PC-3 (cell line): ENCODE results near the gene PSTPIP2. TPM values are rescaled to one million over a fixed set of nuclear protein-coding genes. Genes with fewer than 3 reads are reported as not detected.

ENCODE experiments used
- ATAC-seq: fragments of 200-7000 bp; cut with Tn5 transposase; 2 replicates; pipeline ENCODE4 v1.9.1; 2020; ENCODE audit warnings: mild to moderate bottlenecking, moderate library complexity
- BruUV-seq: library from RNA; stranded (reverse); fragments of 400-500 nt; replicated peaks from 2 replicates; lab custom pipeline; 2021; lab: Mats Ljungman, UMichigan
- CTCF ChIA-PET: fragments of 300-600 bp; sonication (Branson Sonifier 250); formaldehyde crosslinking; loops from one replicate; lab custom pipeline; 2022; ENCODE audit warnings: antibody characterized with exemption; lab: Charles Lee
- POLR2A ChIA-PET: fragments of 300-600 bp; sonication (Branson Sonifier 250); formaldehyde crosslinking; loops from one replicate; lab custom pipeline; 2022; ENCODE audit warnings: antibody characterized with exemption; ENCODE audit not compliant: unreplicated experiment; lab: Charles Lee
- DNase-seq: peaks from one replicate; pipeline ENCODE4 v3.0.0-alpha.2; 2015
- H2AFZ ChIP-seq: fragments of 300-600 bp; sonication (generic); 2 replicates; pipeline ENCODE4 v1.6.0; 2016; ENCODE audit warnings: antibody characterized with exemption, low read length
- H3F3A ChIP-seq: fragments of 300-600 bp; sonication (generic); one replicate; pipeline ENCODE4 v1.6.0; 2017; ENCODE audit warnings: antibody characterized with exemption, low read length, control low read depth, mild to moderate bottlenecking; ENCODE audit not compliant: unreplicated experiment
- H3K27ac ChIP-seq: fragments of 300-600 bp; sonication (generic); 2 replicates; pipeline ENCODE4 v1.5.1; 2016; ENCODE audit warnings: mild to moderate bottlenecking, low read length
- H3K27me3 ChIP-seq: fragments of 300-600 bp; sonication (generic); 2 replicates; pipeline ENCODE4 v1.6.1; 2016; ENCODE audit warnings: low read length, mixed read lengths
- H3K36me3 ChIP-seq: fragments of 300-600 bp; sonication (generic); 2 replicates; pipeline ENCODE4 v1.6.1; 2016; ENCODE audit warnings: low read depth, mixed run types, low read length, mixed read lengths
- H3K4me1 ChIP-seq: fragments of 300-600 bp; sonication (generic); 2 replicates; pipeline ENCODE4 v1.5.1; 2016; ENCODE audit warnings: low read length; ENCODE audit not compliant: insufficient read depth
- H3K4me2 ChIP-seq: fragments of 300-600 bp; sonication (generic); 2 replicates; pipeline ENCODE4 v1.6.0; 2016; ENCODE audit warnings: low read length
- H3K4me3 ChIP-seq: fragments of 300-600 bp; sonication (generic); 2 replicates; pipeline ENCODE4 v1.5.1; 2016; ENCODE audit warnings: mild to moderate bottlenecking, low read length, mixed read lengths
- H3K79me2 ChIP-seq: fragments of 300-600 bp; sonication (generic); 2 replicates; pipeline ENCODE4 v1.6.1; 2017; ENCODE audit warnings: low read length, mixed read lengths
- H3K9ac ChIP-seq: fragments of 300-600 bp; sonication (generic); 2 replicates; pipeline ENCODE4 v1.6.0; 2016; ENCODE audit warnings: mild to moderate bottlenecking, low read length
- H3K9me2 ChIP-seq: fragments of 300-600 bp; sonication (generic); replicated peaks from 2 replicates; pipeline ENCODE4 v1.6.1; 2016; ENCODE audit warnings: mixed run types, low read length, mixed read lengths
- H3K9me3 ChIP-seq: fragments of 300-600 bp; sonication (generic); 2 replicates; pipeline ENCODE4 v1.6.1; 2016; ENCODE audit warnings: low read length, mixed read lengths
- H4K20me1 ChIP-seq: fragments of 300-600 bp; sonication (generic); 2 replicates; pipeline ENCODE4 v1.6.1; 2016; ENCODE audit warnings: low read length, mixed read lengths
- CTCF ChIP-seq: fragments of 300-600 bp; sonication (generic); conservative IDR thresholded peaks from 2 replicates; pipeline ENCODE4 v1.5.1; 2017; ENCODE audit warnings: antibody characterized with exemption, low read depth, mild to moderate bottlenecking, low read length
- EZH2 ChIP-seq: fragments of 300-600 bp; sonication (generic); IDR thresholded peaks from one replicate; pipeline ENCODE4 v1.6.1; 2017; ENCODE audit warnings: antibody characterized with exemption, mild to moderate bottlenecking, low read length; ENCODE audit not compliant: unreplicated experiment
- EZH2phosphoT487 ChIP-seq: fragments of 300-600 bp; sonication (generic); IDR thresholded peaks from 2 replicates; pipeline ENCODE4 v1.6.1; 2018; ENCODE audit warnings: mild to moderate bottlenecking, antibody characterized with exemption, low read length, borderline replicate concordance
- intact Hi-C: fragments of 100-400 bp; cut with micrococcal nuclease; formaldehyde crosslinking; loops from 2 replicates; pipeline ENCODE4 v1.9.0; 2023
- total RNA-seq: library from RNA; depleted of rRNA; stranded (reverse); fragments of >200 nt; gene quantifications from 2 replicates; pipeline ENCODE4 v1.2.3, GENCODE V29; 2014

PSTPIP2 gene
- total RNA-seq, 1 experiment from 2014 or later = 0.11 TPM

- Histone ChIP-seq H3K9me3 (no peaks in the 10 kb centered on the region), H3K36me3 (peaks cover 26% of the 10 kb centered on the region; the same call in 1 of the 2 replicates), H3K4me1 (no peaks in the 10 kb centered on the region), H3K9ac (no peak overlapping the region), H3K27ac (no peak overlapping the region), H3K9me2 (no peaks in the 10 kb centered on the region), H3K4me3 (no peak overlapping the region), H3K4me2 (no peak overlapping the region), H3K79me2 (no peaks in the 10 kb centered on the region), H3F3A (no peaks in the 10 kb centered on the region), H4K20me1 (no peaks in the 10 kb centered on the region), H2AFZ (no peak overlapping the region), H3K27me3 (no peaks in the 10 kb centered on the region)
- no peak for TF ChIP-seq EZH2
- no peak for TF ChIP-seq CTCF
- TF ChIP-seq EZH2phosphoT487 = no peak
- ChIA-PET CTCF (no interaction called here), POLR2A (no interaction called here)
- ATAC-seq = no peak
- BruUV-seq = no TSS peak
- intact Hi-C loops = no loop called here
- no peak for DNase-seq
These were observed 12.4 kb upstream of the PSTPIP2 start for GRCh38 chr18:46084431-46084830.

DNA sequence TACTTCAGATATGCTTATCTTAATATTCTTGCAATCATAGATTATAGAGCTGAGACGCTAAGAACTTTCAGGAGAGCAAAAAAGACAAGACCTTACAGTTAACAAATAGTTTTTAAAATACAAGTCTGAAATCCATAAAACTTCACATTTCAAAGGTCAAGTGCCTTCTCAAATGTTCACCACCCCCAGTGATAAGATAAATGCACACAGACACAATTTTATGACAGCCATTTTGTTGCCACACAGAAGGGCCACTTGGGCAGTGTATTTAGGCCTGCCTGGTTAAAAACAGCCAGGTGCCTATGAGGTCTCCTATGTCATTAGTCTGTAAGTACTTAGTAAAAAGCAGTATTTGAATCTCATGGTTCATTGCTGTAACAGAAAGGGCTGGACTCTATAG lies 8.1 kb upstream of the PSTPIP2 start:
- intact Hi-C loops = no loop called here
- BruUV-seq = no TSS peak
- TF ChIP-seq CTCF (no peak), EZH2phosphoT487 (no peak), EZH2 (no peak)

GRCh38 chr18:46079336-46079735 lies 7.3 kb upstream of the PSTPIP2 start:
- no peaks in the 10 kb centered on the region for H4K20me1 ChIP-seq
- no peak overlapping the region for H3K4me3 ChIP-seq
- DNase-seq = no peak
- no peak overlapping the region for H3K27ac ChIP-seq
- no peaks in the 10 kb centered on the region for H3F3A ChIP-seq
- no peak for TF ChIP-seq EZH2
- TF ChIP-seq CTCF = no peak
- TF ChIP-seq EZH2phosphoT487 = no peak
- CTCF ChIA-PET = no interaction called here
- H3K4me2 ChIP-seq = no peak overlapping the region
- H3K9ac ChIP-seq = no peak overlapping the region
- POLR2A ChIA-PET = no interaction called here
- intact Hi-C loops = no loop called here
- H2AFZ ChIP-seq = no peak overlapping the region
- H3K9me3 ChIP-seq = no peaks in the 10 kb centered on the region
- H3K36me3 ChIP-seq = peaks cover 13% of the 10 kb centered on the region; the same call in 1 of the 2 replicates
- no peaks in the 10 kb centered on the region for H3K4me1 ChIP-seq
- no TSS peak for BruUV-seq
- H3K9me2 ChIP-seq = no peaks in the 10 kb centered on the region
- H3K27me3 ChIP-seq = no peaks in the 10 kb centered on the region
- no peaks in the 10 kb centered on the region for H3K79me2 ChIP-seq
- ATAC-seq = no peak

More for the DNA sequence above, 8.1 kb upstream of the PSTPIP2 start:
- POLR2A ChIA-PET = no interaction called here
- Histone ChIP-seq H3K9me3 (no peaks in the 10 kb centered on the region), H3K4me2 (no peak overlapping the region), H3K79me2 (no peaks in the 10 kb centered on the region), H3K27ac (no peak overlapping the region), H4K20me1 (no peaks in the 10 kb centered on the region), H3K36me3 (peaks cover 19% of the 10 kb centered on the region; the same call in 1 of the 2 replicates), H3K4me1 (no peaks in the 10 kb centered on the region), H3K4me3 (no peak overlapping the region), H3K27me3 (no peaks in the 10 kb centered on the region), H2AFZ (no peak overlapping the region), H3K9ac (no peak overlapping the region), H3F3A (no peaks in the 10 kb centered on the region), H3K9me2 (no peaks in the 10 kb centered on the region)
- no peak for ATAC-seq
- CTCF ChIA-PET = no interaction called here
- DNase-seq = no peak
